ENCODE data around the gene TLCD2.

Gene TLCD2

GRCh38 chr17:1737531-1738291, 27.5 kb upstream of the TLCD2 start:
- in situ Hi-C loops (cut with MboI; ENCODE audit: low pct_unique_long_range_greater_than_20kb, low sequenced_read_pairs): no loop called here

GRCh38 chr17:1736348-1737281, 26.4 kb upstream of the TLCD2 start:
- DNase-seq: peak; percentile 77
- in situ Hi-C loops (cut with MboI; ENCODE audit: low pct_unique_long_range_greater_than_20kb, low sequenced_read_pairs): no loop called here

More at GRCh38 chr17:1737531-1738291, 27.5 kb upstream of the TLCD2 start:
- DNase-seq: no peak

GRCh38 chr17:1735834-1736347, 25.7 kb upstream of the TLCD2 start:
- DNase-seq: no peak
- in situ Hi-C loops (cut with MboI; ENCODE audit: low pct_unique_long_range_greater_than_20kb, low sequenced_read_pairs): no loop called here

GRCh38 chr17:1735418-1735817, 25.2 kb upstream of the TLCD2 start:
- no peak for DNase-seq
- in situ Hi-C loops (cut with MboI; ENCODE audit: low pct_unique_long_range_greater_than_20kb, low sequenced_read_pairs): no loop called here

GRCh38 chr17:1733759-1734158, 23.6 kb upstream of the TLCD2 start:
- in situ Hi-C loops (cut with MboI; ENCODE audit: low pct_unique_long_range_greater_than_20kb, low sequenced_read_pairs): no loop called here
- no peak for DNase-seq

GRCh38 chr17:1732833-1733321, 22.7 kb upstream of the TLCD2 start:
- in situ Hi-C loops (cut with MboI; ENCODE audit: low pct_unique_long_range_greater_than_20kb, low sequenced_read_pairs): no loop called here
- no peak for DNase-seq

GRCh38 chr17:1732241-1732832, 22.2 kb upstream of the TLCD2 start:
- DNase-seq: no peak
- in situ Hi-C loops (cut with MboI; ENCODE audit: low pct_unique_long_range_greater_than_20kb, low sequenced_read_pairs): no loop called here

GRCh38 chr17:1731194-1731506, 21.0 kb upstream of the TLCD2 start:
- DNase-seq: no peak
- in situ Hi-C loops (cut with MboI; ENCODE audit: low pct_unique_long_range_greater_than_20kb, low sequenced_read_pairs): no loop called here

- in situ Hi-C loops (cut with MboI; ENCODE audit: low pct_unique_long_range_greater_than_20kb, low sequenced_read_pairs): no loop called here
- DNase-seq: no peak
Measured at GRCh38 chr17:1730326-1731193, 20.4 kb upstream of the TLCD2 start.

- in situ Hi-C loops (cut with MboI; ENCODE audit: low pct_unique_long_range_greater_than_20kb, low sequenced_read_pairs): no loop called here
- DNase-seq: no peak
Measured at GRCh38 chr17:1729966-1730325, 19.8 kb upstream of the TLCD2 start.

- DNase-seq: no peak
- in situ Hi-C loops (cut with MboI; ENCODE audit: low pct_unique_long_range_greater_than_20kb, low sequenced_read_pairs): no loop called here
Measured at GRCh38 chr17:1727876-1728630, 17.9 kb upstream of the TLCD2 start.

- no peak for DNase-seq
- in situ Hi-C loops (cut with MboI; ENCODE audit: low pct_unique_long_range_greater_than_20kb, low sequenced_read_pairs): no loop called here
Measured at GRCh38 chr17:1727258-1727789, 17.1 kb upstream of the TLCD2 start.

- in situ Hi-C loops (cut with MboI; ENCODE audit: low pct_unique_long_range_greater_than_20kb, low sequenced_read_pairs): no loop called here
- no peak for DNase-seq
Measured at GRCh38 chr17:1726626-1727257, 16.6 kb upstream of the TLCD2 start.

- no peak for DNase-seq
- in situ Hi-C loops (cut with MboI; ENCODE audit: low pct_unique_long_range_greater_than_20kb, low sequenced_read_pairs): no loop called here
Measured at GRCh38 chr17:1725642-1726511, 15.7 kb upstream of the TLCD2 start.

GRCh38 chr17:1724869-1725641, 14.9 kb upstream of the TLCD2 start:
- in situ Hi-C loops (cut with MboI; ENCODE audit: low pct_unique_long_range_greater_than_20kb, low sequenced_read_pairs): no loop called here
- peak; percentile 53 for DNase-seq

- in situ Hi-C loops (cut with MboI; ENCODE audit: low pct_unique_long_range_greater_than_20kb, low sequenced_read_pairs): no loop called here
- peak; percentile 75 for DNase-seq
Measured at GRCh38 chr17:1724351-1724868, 14.2 kb upstream of the TLCD2 start, which contains the start of gene WDR81. TSS of gene WDR81 (plus strand) at chr17:1724704. CDS start at chr17:1724960, 256 bp downstream.
